EH (cell line): Measurements from ENCODE around the gene ALB.
"Not testable (repeated sequence)": the region's sequence is repeated elsewhere in the genome, so short reads cannot be mapped to it uniquely, and the experiment has no call there.

Source experiments
- DNase-seq: peaks from one replicate; pipeline ENCODE4 v3.0.0-alpha.2; 2015; ENCODE audit warnings: low read depth

Gene ALB

DNA sequence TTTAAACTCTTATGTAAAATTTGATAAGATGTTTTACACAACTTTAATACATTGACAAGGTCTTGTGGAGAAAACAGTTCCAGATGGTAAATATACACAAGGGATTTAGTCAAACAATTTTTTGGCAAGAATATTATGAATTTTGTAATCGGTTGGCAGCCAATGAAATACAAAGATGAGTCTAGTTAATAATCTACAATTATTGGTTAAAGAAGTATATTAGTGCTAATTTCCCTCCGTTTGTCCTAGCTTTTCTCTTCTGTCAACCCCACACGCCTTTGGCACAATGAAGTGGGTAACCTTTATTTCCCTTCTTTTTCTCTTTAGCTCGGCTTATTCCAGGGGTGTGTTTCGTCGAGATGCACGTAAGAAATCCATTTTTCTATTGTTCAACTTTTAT, at the start of gene ALB:
Gene ALB (plus strand): TSS at position 246 of the 400 bp plus-strand sequence. CDS start 41 bp downstream, at position 287.
- no peak for DNase-seq

DNA sequence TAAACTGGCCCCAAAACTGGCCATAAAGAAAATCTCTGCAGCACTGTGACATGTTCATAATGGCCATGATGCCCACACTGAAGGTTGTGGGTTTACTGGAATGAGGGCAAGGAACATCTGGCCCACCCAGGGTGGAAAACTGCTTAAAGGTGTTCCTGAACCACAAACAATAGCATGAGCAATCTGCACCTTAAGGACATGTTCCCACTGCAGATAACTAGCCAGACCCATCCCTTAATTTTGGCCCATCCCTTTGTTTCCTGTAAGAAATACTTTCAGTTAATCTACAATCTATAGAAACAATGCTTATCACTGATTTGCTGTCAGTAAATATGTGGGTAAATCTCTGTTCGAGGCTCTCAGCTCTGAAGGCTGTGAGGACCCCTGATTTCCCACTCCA, 46.9 kb upstream of the ALB start:
- not testable (repeated sequence) for DNase-seq

GRCh38 chr4:73369506-73370199, 34.4 kb upstream of the ALB start:
- not testable (repeated sequence) for DNase-seq

GRCh38 chr4:73375328-73375741, 28.8 kb upstream of the ALB start:
- no peak for DNase-seq

GRCh38 chr4:73376251-73376650, 27.8 kb upstream of the ALB start:
- no peak for DNase-seq

DNA sequence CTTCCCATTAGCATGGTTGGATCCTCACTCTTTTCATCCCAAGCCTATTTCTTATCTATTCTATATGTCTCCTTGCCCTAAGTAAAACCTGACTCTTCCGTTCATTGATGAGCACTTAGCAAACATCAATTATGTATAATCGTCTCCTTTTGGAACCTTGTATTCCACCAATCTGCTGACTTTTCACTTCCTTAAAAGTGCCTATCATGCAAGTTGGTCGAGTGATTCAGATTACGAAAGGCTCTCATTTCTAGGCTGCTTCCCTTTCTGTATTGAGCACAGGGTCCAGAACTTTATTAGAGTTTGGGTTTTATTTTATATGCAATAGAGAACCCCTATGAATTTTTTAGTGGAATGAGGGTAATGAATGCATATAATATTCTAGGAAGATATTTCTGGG, 27.1 kb upstream of the ALB start:
- DNase-seq, result no peak

GRCh38 chr4:73378887-73379286, 25.2 kb upstream of the ALB start:
- no peak for DNase-seq

DNA sequence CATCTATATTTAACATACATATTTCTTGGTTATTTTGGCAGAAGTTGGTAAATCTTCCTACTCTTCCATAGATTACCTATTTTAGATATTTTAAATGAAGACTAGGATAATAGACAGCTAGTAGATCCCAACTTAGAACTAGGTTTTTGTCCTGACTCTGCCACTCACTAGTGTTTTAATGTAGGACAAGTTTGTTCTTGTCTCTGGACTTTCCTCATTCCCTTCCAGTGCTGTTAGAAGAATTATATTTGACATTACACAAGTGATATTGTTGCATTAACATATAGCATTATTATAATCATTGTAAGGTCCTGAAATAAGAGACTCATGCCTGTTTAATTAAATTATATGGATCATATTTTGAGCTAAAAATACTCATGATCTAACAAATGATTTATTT, 24.1 kb upstream of the ALB start:
- no peak for DNase-seq

- DNase-seq, result no peak
Measured at GRCh38 chr4:73381214-73381613, 22.9 kb upstream of the ALB start.

DNA sequence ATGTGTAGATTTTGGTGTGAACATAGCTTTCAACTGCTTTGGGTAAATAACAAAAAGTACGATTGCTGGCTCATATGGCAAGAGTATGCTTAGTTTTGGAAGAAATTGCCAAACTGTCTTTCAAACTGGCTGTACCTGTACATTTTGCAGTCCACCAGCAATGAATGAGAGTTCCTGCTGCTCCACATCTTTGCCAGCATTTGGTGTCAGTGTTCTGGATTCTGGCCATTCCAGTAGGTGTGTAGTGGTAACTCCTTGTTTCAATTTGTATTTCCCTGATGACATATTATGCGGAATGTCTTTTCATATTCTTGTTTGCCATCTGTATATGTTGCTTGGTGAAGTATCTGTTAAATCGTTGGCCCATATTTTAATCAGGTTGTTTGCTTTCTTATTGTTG, 20.6 kb upstream of the ALB start:
- DNase-seq, result no peak

DNA sequence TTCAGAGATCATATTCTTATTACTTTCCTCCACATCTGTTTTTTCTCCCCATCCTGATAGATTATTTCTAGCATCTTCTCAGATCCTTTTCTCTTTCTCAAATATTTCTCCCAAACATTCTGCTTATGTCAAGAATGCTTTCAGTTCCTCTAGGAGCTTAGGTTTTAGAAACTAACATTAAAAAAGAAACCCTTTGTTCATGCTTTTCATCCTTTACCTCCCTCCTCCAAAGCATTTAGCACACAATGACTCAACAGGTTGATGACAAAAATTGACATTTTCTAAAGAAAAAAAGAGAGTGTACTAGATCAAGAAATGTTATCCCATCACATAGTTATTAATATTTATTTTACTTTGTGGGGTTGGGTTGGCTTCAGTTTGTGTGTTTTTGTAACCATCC, 16.5 kb upstream of the ALB start:
- no peak for DNase-seq

- no peak for DNase-seq
Measured at GRCh38 chr4:73388887-73389286, 15.2 kb upstream of the ALB start.

GRCh38 chr4:73389663-73390062, 14.4 kb upstream of the ALB start:
- DNase-seq, result not testable (repeated sequence)

DNA sequence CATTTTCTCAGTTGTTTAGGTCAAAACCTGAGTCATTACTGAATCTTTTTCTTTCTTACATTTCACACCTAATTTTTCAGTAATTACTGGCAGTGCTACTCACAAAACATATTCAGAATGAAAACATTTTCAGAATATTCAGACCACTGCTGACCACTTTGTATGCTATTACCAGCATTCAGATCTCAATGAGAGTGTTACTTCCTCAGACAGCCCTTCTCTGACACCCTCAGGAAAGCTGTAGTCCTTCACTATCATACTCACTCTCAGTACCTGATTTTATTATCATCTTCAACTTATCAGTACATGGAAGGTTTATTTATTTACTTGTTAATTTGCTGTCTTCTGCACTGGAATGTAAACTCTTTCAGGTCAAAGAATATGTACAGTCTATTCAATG, 12.3 kb upstream of the ALB start:
- DNase-seq, result no peak

DNA sequence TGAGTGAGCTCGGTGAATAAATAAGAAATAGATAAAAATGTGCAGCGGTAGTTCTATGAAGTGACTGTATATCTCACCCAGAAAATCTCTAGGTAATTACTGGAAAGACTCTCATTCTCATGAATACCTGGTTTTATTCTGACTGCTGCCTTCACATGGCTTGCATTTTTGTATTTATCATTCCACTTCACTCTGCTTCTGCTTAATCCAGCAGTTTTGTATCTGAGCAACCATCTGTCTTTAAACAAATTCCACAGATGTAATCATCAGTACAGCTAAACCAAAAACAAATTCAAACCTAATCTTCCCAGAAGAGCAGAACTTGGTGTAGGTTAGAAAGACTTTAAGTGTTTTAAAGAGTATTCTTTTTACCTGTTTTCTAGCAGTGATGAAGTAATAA, 11.2 kb upstream of the ALB start:
- no peak for DNase-seq

DNA sequence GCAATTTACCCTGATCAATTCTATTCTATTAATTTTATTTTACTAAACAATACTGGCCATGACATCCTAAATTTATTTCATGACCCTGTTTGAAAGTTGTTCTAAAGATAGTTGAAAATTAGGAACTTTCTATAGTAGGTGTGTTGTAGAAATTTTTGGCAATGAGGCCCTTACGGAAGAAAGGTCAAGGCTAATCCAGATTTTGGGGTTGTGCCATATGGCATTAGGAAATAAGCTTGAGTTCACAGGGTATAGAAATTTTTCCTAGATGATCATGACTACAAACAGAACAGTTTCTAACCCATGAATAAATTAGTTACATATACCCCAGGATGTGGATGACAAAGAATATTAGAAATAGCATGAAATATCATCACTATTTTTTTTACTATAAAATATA, 7.8 kb upstream of the ALB start:
- no peak for DNase-seq

DNA sequence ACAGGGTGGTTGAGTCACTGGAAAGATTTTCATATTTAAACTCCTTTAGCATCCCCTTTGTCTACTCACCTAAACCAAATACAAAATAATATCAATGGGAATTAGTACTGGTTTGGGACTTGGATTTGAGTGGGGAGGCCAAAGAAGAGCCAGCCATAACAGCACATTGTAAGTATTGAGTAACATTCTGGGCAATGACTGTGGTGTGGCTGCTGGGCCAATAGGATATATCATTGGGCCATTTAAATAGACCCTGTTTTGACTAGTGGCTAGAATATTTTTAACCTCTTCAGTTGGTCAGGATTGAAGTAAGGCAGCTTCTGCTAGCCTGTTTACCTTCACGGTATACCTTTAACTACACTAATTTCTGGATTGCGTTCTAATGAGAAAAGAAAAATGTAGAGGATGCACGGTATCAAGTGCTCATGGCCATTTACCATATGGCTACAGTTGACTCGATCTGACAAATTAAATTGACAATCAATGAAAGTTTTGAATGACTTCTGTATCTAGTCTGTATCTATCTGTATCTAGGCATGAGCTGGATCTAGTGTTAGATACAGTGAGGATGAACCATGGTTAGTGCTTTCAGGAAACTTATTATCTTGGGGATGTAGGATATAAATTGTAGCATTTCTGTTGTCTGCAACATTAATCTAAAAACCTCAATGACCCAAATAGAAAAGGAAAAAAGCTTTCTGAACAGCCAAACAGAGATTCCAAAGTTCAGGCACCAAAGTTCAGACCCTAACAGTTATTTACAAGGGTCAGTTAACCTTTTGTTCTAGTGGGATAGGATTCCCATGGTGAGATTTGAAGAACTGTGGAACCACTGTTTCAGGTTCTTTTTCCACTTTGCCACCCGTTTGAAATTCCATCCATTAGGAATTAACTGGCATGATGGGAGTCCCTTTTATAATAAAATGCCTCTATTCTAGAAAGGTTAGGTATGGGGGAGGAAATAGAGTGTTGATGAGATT, 6.8 kb upstream of the ALB start:
- DNase-seq, result no peak

- DNase-seq, result no peak
Measured at GRCh38 chr4:73401412-73401811, 2.7 kb upstream of the ALB start.

DNA sequence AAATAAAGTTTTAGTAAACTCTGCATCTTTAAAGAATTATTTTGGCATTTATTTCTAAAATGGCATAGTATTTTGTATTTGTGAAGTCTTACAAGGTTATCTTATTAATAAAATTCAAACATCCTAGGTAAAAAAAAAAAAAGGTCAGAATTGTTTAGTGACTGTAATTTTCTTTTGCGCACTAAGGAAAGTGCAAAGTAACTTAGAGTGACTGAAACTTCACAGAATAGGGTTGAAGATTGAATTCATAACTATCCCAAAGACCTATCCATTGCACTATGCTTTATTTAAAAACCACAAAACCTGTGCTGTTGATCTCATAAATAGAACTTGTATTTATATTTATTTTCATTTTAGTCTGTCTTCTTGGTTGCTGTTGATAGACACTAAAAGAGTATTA, 370 bp downstream of the ALB start:
- no peak for DNase-seq

- no peak for DNase-seq
Measured at GRCh38 chr4:73405138-73405537, 1.1 kb downstream of the ALB start.

DNA sequence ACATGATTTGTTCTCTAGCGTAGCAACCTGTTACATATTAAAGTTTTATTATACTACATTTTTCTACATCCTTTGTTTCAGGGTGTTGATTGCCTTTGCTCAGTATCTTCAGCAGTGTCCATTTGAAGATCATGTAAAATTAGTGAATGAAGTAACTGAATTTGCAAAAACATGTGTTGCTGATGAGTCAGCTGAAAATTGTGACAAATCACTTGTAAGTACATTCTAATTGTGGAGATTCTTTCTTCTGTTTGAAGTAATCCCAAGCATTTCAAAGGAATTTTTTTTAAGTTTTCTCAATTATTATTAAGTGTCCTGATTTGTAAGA, 2.4 kb downstream of the ALB start:
- no peak for DNase-seq

DNA sequence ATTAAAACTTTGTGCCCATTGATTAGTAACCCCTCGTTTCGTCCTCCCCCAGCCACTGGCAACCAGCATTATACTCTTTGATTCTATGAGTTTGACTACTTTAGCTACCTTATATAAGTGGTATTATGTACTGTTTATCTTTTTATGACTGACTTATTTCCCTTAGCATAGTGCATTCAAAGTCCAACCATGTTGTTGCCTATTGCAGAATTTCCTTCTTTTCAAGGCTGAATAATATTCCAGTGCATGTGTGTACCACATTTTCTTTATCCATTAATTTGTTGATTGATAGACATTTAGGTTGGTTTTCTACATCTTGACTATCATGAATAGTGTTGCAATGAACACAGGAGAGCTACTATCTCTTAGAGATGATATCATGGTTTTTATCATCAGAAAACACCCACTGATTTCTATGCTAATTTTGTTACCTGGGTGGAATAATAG, 3.2 kb downstream of the ALB start:
- no peak for DNase-seq

- no peak for DNase-seq
Measured at GRCh38 chr4:73408181-73408867, 4.2 kb downstream of the ALB start.
